ENCODE data around the gene ALK. TPM values are rescaled to one million over a fixed set of nuclear protein-coding genes. Genes with fewer than 3 reads are reported as not detected.

The ALK gene
- total RNA-seq, 3 donors from 2014 or later, result 0.07 to 2.4 (median 0.09) TPM

GRCh38 chr2:29332540-29332939, 588.8 kb downstream of the ALK start:
- TF ChIP-seq, protein P1, sequence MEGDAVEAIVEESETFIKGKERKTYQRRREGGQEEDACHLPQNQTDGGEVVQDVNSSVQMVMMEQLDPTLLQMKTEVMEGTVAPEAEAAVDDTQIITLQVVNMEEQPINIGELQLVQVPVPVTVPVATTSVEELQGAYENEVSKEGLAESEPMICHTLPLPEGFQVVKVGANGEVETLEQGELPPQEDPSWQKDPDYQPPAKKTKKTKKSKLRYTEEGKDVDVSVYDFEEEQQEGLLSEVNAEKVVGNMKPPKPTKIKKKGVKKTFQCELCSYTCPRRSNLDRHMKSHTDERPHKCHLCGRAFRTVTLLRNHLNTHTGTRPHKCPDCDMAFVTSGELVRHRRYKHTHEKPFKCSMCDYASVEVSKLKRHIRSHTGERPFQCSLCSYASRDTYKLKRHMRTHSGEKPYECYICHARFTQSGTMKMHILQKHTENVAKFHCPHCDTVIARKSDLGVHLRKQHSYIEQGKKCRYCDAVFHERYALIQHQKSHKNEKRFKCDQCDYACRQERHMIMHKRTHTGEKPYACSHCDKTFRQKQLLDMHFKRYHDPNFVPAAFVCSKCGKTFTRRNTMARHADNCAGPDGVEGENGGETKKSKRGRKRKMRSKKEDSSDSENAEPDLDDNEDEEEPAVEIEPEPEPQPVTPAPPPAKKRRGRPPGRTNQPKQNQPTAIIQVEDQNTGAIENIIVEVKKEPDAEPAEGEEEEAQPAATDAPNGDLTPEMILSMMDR (IDR thresholded peaks at IDR 0.05), result no peak
- ATAC-seq, result no peak
- DNase-seq, result no peak
- intact Hi-C loops (cut with DNase I, micrococcal nuclease), result no loop called here
- H3K9me3 ChIP-seq, result no peaks in the 10 kb centered on the region
- no peaks in the 10 kb centered on the region for H3K36me3 ChIP-seq (ENCODE audit: low read depth)
- H3K4me3 ChIP-seq, result no peak overlapping the region
- H3K4me1 ChIP-seq (ENCODE audit: low read depth), result no peaks in the 10 kb centered on the region

DNA sequence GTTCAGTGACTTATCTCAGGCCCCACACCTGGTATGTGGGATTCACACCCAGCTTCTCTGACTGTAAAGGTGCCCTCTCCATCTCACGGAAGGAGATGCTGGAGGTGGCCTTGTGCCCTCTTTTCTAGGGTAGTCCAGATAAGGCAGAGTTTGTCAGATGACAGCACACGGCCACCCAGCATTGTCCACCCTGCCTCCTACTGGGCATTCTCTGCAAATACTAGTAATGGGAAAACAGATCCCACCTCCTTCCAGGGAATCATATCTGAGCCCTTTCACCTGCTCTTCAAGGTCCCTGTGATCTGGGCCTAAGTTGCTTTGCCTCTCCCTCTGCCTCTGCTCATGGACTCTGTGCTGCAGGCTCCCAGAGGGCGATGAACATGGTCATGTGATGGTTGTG, 591.5 kb downstream of the ALK start:
- intact Hi-C loops (cut with DNase I, micrococcal nuclease), result no loop called here
- ATAC-seq (no peak), DNase-seq (no peak)
- Histone ChIP-seq H3K4me1 (ENCODE audit: low read depth) (no peaks in the 10 kb centered on the region), H3K4me3 (no peak overlapping the region), H3K36me3 (ENCODE audit: low read depth) (no peaks in the 10 kb centered on the region), H3K9me3 (no peaks in the 10 kb centered on the region)
- TF ChIP-seq, protein P1 (IDR thresholded peaks at IDR 0.05), result no peak

DNA sequence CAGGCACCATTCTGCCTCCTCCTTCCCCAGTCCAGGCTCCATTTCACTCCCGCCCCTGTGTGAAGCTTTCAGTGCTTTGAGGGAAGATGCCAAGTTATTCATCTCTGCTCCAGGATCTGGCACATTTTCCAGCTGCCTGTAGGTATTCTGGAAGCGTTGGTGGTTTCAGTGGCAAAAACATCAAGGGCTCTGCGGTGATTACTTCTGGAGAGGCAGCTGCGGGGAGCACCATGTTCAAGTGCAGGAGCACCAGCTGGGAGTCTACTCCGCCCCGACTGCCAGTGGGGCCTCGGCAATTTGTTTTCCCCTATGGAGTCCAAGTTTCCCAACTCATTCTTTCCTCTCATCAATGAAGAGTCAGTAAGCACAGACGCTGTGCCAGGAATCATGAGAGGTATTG, 594.5 kb downstream of the ALK start:
- H3K4me3 ChIP-seq, result no peak overlapping the region
- intact Hi-C loops (cut with DNase I, micrococcal nuclease), result no loop called here
- H3K36me3 ChIP-seq (ENCODE audit: low read depth), result no peaks in the 10 kb centered on the region
- no peaks in the 10 kb centered on the region for H3K4me1 ChIP-seq (ENCODE audit: low read depth)
- TF ChIP-seq, protein P1 (IDR thresholded peaks at IDR 0.05), result no peak
- DNase-seq, result no peak
- no peak for ATAC-seq
- no peaks in the 10 kb centered on the region for H3K9me3 ChIP-seq

DNA sequence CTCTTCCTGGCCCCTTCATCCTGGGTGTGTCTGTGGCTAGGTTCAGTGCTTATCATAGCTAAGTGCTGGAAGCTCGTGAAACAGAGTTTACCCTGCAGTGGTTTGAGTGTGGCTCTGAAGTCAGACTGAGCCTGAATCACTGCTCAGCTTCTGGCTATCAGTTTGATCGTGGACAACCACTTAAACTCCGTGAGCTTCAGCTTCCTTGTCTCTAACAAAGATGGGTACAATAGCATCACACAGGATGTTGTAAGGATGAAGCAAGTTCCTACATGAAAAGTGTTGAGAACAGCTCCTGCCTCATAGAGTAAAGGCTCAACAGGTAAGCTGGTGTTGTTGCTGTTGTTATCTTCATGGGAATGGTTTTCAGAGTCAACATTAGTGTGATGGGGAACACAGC, 595.8 kb downstream of the ALK start:
- no peaks in the 10 kb centered on the region for H3K36me3 ChIP-seq (ENCODE audit: low read depth)
- DNase-seq, result no peak
- H3K4me3 ChIP-seq, result no peak overlapping the region
- TF ChIP-seq, protein P1 (IDR thresholded peaks at IDR 0.05), result no peak
- intact Hi-C loops (cut with DNase I, micrococcal nuclease), result no loop called here
- H3K4me1 ChIP-seq (ENCODE audit: low read depth), result no peaks in the 10 kb centered on the region
- no peak for ATAC-seq
- no peaks in the 10 kb centered on the region for H3K9me3 ChIP-seq

DNA sequence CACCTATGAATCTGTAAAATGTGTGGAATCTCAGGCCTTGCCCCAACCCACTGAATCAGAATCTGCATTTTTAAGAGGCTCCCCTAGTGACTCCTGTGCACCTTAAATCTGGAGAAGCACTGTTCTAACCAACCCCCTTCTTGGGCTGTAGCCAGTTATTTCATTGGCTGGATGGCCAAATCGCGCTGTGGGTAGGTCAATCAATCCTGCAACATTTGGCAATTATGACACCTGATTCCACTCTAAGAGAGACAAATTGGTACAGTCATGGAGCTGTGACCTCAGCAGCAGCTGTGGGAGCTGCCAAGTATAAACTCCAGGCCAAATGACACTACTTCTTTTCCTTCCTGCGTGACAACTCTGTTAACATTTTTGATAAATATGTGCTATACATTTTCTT, 597.4 kb downstream of the ALK start:
- DNase-seq, result no peak
- Histone ChIP-seq H3K4me1 (ENCODE audit: low read depth) (no peaks in the 10 kb centered on the region), H3K9me3 (no peaks in the 10 kb centered on the region), H3K36me3 (ENCODE audit: low read depth) (no peaks in the 10 kb centered on the region), H3K4me3 (no peak overlapping the region)
- intact Hi-C loops (cut with DNase I, micrococcal nuclease), result no loop called here
- ATAC-seq, result no peak
- TF ChIP-seq, protein P1 (IDR thresholded peaks at IDR 0.05), result no peak

- no peak for ATAC-seq
- Histone ChIP-seq H3K4me3 (no peak overlapping the region), H3K4me1 (ENCODE audit: low read depth) (no peaks in the 10 kb centered on the region), H3K9me3 (no peaks in the 10 kb centered on the region), H3K36me3 (ENCODE audit: low read depth) (no peaks in the 10 kb centered on the region)
- DNase-seq, result no peak
- intact Hi-C loops (cut with DNase I, micrococcal nuclease), result no loop called here
- TF ChIP-seq, protein P1 (IDR thresholded peaks at IDR 0.05), result no peak
Observed at GRCh38 chr2:29323301-29323700, 598.1 kb downstream of the ALK start.

All from mucosa of descending colon (tissue), 3 donors.